ENCODE measurements around the gene FANCG.
A peak's percentile ranks its signal among the peaks of the same experiment; 100 is the strongest.

FANCG gene

DNA sequence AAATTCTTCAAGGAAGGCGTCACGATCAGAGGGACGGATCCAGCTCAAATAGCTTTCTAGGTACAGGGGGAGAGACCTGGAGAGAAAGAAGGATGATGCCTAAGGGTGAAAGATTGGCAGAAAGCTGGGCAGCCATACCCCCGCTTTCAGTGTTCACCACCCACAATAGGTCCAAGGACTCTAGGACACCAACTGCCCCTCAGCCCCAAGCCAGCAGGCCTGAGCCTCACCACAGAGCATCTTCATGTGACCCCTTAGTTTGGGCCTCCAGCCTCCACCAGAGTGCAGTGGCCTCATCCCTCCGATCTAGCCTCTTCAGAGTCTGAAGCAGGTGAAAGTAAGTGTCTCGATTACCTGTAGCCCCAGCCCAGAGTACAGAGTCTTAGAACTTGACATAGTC lies 5.6 kb downstream of the FANCG start:
- Histone ChIP-seq H3K27ac (ENCODE audit: low read length) (no peak overlapping the region), H3K4me3 (ENCODE audit: low read depth in 1 of 2, low read length in 2 of 2) (no peak overlapping the region), H3K27me3 (ENCODE audit: low read depth, low read length) (no peaks in the 10 kb centered on the region), H3K9me3 (ENCODE audit: control insufficient read depth in 1 of 2, low read length in 2 of 2) (no peaks in the 10 kb centered on the region), H3K36me3 (ENCODE audit: control insufficient read depth in 1 of 2, insufficient read depth in 2 of 2, low read length in 2 of 2) (peaks cover 13 to 18% of the 10 kb centered on the region in 2 donors), H3K4me1 (ENCODE audit: control insufficient read depth in 1 of 2, insufficient read depth in 2 of 2, low read length in 2 of 2) (peaks cover 9 to 30% of the 10 kb centered on the region in 2 donors)

GRCh38 chr9:35073279-35073612 lies 6.5 kb downstream of the FANCG start:
- Histone ChIP-seq H3K27ac (ENCODE audit: low read length) (peak overlapping the region; percentile 76), H3K4me3 (ENCODE audit: low read depth in 1 of 2, low read length in 2 of 2) (peak overlapping the region; percentile 85 to 90), H3K27me3 (ENCODE audit: low read depth, low read length) (no peaks in the 10 kb centered on the region), H3K36me3 (ENCODE audit: control insufficient read depth in 1 of 2, insufficient read depth in 2 of 2, low read length in 2 of 2) (peaks cover 13 to 18% of the 10 kb centered on the region in 2 donors), H3K4me1 (ENCODE audit: control insufficient read depth in 1 of 2, insufficient read depth in 2 of 2, low read length in 2 of 2) (peaks cover 5 to 30% of the 10 kb centered on the region in 2 donors), H3K9me3 (ENCODE audit: control insufficient read depth in 1 of 2, low read length in 2 of 2) (no peaks in the 10 kb centered on the region)

- Histone ChIP-seq H3K27me3 (ENCODE audit: low read depth, low read length) (no peaks in the 10 kb centered on the region), H3K27ac (ENCODE audit: low read length) (peak within 1 kb of the TSS; percentile 97), H3K4me1 (ENCODE audit: control insufficient read depth in 1 of 2, insufficient read depth in 2 of 2, low read length in 2 of 2) (peaks cover 4 to 36% of the 10 kb centered on the region in 2 donors), H3K4me3 (ENCODE audit: low read depth in 1 of 2, low read length in 2 of 2) (peak within 1 kb of the TSS; percentile 85 to 90), H3K36me3 (ENCODE audit: control insufficient read depth in 1 of 2, insufficient read depth in 2 of 2, low read length in 2 of 2) (peaks cover 18 to 24% of the 10 kb centered on the region in 2 donors), H3K9me3 (ENCODE audit: control insufficient read depth in 1 of 2, low read length in 2 of 2) (no peaks in the 10 kb centered on the region)
These were observed 7.1 kb downstream of the FANCG start, which contains the start of gene VCP for GRCh38 chr9:35072461-35073278. Gene VCP, minus strand, starts transcription at chr9:35072625. Its CDS starts 272 bp downstream, at chr9:35072353.

DNA sequence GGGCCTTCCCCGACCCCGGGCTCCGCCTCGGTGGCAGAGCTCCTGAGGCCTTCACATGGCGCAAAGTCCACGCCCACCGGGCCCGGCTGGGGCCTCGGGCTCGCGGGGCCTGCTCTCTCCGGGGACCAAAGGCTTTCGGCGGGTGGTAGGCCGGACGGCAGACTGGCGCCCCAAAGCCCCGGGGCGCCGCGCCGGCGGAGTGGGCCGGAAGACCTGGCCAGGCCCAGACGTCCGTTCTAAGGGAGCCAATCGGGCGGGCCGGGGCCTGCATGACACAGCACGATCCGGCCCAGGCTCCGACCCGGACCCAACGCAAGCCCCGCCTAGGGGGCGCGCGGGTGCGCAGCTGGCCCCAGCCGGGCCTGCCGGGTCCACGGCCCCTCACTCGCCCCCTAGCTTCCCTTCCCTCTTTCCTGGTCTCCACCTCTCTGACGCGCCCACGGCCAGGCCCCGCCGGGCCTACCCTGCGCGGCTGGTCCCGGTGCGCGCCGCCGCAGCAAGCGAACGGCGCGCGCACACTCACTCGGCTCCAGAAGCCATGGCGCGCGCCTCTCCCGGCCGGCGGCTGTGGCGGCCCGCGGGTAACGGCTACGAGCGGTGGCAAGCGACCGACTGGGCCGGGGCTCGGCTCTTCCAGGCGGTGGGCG lies 7.8 kb downstream of the FANCG start:
- Histone ChIP-seq H3K36me3 (ENCODE audit: control insufficient read depth in 1 of 2, insufficient read depth in 2 of 2, low read length in 2 of 2) (peaks cover 25 to 31% of the 10 kb centered on the region in 2 donors), H3K9me3 (ENCODE audit: control insufficient read depth in 1 of 2, low read length in 2 of 2) (no peaks in the 10 kb centered on the region), H3K27ac (ENCODE audit: low read length) (peak overlapping the region; percentile 97), H3K4me3 (ENCODE audit: low read depth in 1 of 2, low read length in 2 of 2) (peak overlapping the region; percentile 85 to 90), H3K27me3 (ENCODE audit: low read depth, low read length) (no peaks in the 10 kb centered on the region), H3K4me1 (ENCODE audit: control insufficient read depth in 1 of 2, insufficient read depth in 2 of 2, low read length in 2 of 2) (peaks cover 4 to 38% of the 10 kb centered on the region in 2 donors)

DNA sequence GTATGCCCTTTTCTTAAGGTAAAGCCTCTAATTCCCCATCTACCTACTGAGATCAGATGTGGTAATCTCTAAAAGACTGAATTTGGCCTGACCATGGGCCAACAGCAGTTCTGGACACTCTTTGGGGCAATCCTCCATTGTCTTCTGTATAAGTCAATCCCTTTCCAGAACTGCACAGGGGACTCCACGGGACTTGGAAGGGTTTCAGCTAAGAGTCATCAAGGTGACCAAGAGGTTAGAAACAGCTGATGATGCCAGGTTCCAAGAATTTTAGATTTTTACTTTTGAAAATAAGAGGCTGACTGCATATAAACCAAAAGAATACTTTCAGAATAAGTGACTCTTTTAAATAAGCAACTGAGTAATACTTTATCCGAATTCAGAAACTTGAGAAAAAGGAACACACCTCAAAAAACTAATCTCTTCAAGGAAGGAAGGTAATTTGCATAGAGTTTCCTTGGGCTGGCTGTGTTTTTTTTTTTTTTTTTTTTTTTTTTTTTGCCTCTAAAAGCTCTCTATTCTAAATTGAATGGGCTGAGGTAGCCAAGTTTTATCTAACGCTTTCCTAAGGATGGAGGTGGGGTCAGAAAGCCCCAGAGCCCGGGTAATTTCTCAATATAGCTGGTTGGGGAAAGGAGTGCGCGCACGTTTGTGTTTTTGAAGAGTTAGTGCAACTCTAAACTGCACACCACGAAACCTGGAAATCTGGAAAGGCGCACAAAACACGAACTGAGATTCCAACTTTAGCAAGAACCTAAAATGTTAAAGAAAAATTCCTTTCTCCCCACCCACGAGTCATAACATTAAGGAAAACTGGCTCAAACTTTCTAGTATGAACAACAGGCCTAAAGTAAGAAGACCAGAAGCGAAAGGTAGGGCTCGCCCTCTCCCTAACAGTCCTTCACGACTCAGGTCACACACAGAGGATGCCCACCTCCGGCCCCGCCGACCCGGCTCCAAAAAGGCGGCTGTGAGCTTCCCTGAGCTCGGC lies 8.6 kb downstream of the FANCG start:
- no peaks in the 10 kb centered on the region for H3K27me3 ChIP-seq (ENCODE audit: low read depth, low read length)
- no peaks in the 10 kb centered on the region for H3K9me3 ChIP-seq (ENCODE audit: control insufficient read depth in 1 of 2, low read length in 2 of 2)
- H3K4me3 ChIP-seq (ENCODE audit: low read depth in 1 of 2, low read length in 2 of 2), result peak overlapping the region; percentile 85 to 90
- peak overlapping the region; percentile 97 for H3K27ac ChIP-seq (ENCODE audit: low read length)
- peaks cover 4 to 38% of the 10 kb centered on the region in 2 donors for H3K4me1 ChIP-seq (ENCODE audit: control insufficient read depth in 1 of 2, insufficient read depth in 2 of 2, low read length in 2 of 2)
- H3K36me3 ChIP-seq (ENCODE audit: control insufficient read depth in 1 of 2, insufficient read depth in 2 of 2, low read length in 2 of 2), result peaks cover 27 to 39% of the 10 kb centered on the region in 2 donors

- Histone ChIP-seq H3K36me3 (ENCODE audit: control insufficient read depth in 1 of 2, insufficient read depth in 2 of 2, low read length in 2 of 2) (peaks cover 35 to 56% of the 10 kb centered on the region in 2 donors), H3K27me3 (ENCODE audit: low read depth, low read length) (no peaks in the 10 kb centered on the region), H3K4me1 (ENCODE audit: control insufficient read depth in 1 of 2, insufficient read depth in 2 of 2, low read length in 2 of 2) (peaks cover 4 to 38% of the 10 kb centered on the region in 2 donors), H3K4me3 (ENCODE audit: low read depth in 1 of 2, low read length in 2 of 2) (no peak overlapping the region), H3K27ac (ENCODE audit: low read length) (no peak overlapping the region), H3K9me3 (ENCODE audit: control insufficient read depth in 1 of 2, low read length in 2 of 2) (no peaks in the 10 kb centered on the region)
These were observed 10.7 kb downstream of the FANCG start for GRCh38 chr9:35069020-35069419.

DNA sequence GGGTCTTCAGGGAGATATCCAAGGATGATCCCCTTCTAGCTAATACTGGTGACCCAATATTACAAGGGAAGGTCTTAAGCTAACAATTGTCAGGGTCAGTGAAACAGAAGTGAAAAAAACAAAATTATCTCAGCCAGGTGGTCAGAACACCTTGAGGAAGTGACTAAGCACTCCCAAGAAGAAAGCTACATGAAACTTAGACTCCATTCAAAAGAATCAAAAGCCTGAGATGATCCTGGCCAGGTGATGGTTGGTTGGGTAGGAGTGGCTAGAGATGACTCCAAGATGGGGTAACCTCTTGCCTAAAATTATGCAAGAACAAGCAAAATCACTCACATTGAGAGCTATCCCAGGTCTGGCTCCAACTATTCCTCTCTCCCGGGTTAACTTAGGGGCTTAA lies 12.7 kb downstream of the FANCG start:
- peaks cover 4 to 38% of the 10 kb centered on the region in 2 donors for H3K4me1 ChIP-seq (ENCODE audit: control insufficient read depth in 1 of 2, insufficient read depth in 2 of 2, low read length in 2 of 2)
- peaks cover 54 to 72% of the 10 kb centered on the region in 2 donors for H3K36me3 ChIP-seq (ENCODE audit: control insufficient read depth in 1 of 2, insufficient read depth in 2 of 2, low read length in 2 of 2)
- H3K27ac ChIP-seq (ENCODE audit: low read length), result no peak overlapping the region
- H3K9me3 ChIP-seq (ENCODE audit: control insufficient read depth in 1 of 2, low read length in 2 of 2), result no peaks in the 10 kb centered on the region
- no peaks in the 10 kb centered on the region for H3K27me3 ChIP-seq (ENCODE audit: low read depth, low read length)
- H3K4me3 ChIP-seq (ENCODE audit: low read depth in 1 of 2, low read length in 2 of 2), result no peak overlapping the region

DNA sequence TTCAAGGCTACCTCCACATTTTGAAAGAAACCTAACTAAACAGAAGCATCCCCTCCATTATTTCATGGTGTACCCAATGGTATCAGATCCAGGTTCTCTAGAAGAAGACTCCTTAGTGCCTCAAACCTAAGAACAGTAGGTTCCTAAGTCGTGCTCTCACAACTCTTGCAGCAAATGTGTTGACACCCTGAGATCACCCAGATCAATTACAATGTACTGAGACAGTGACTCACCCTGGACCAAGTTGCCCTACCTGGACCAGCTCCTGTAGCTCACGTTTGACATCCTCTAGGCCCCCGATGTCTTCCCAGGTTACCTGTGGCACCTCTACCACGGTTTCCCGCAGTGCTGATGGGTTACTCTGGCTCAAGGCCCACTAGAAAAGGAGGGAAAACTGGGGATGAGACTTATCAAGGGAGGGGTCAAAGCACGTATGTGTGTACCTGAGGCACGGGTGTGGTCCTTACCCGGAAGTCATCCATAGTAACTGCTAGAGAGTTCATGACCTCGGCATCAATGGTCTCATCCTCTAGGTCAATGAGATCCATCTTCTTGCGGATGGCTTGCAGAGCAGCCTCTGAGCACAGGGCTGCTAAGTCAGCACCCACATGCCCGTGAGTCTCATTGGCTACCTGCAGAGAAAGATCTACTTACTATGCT lies 19.1 kb downstream of the FANCG start:
- H3K9me3 ChIP-seq (ENCODE audit: control insufficient read depth in 1 of 2, low read length in 2 of 2), result no peaks in the 10 kb centered on the region
- H3K4me3 ChIP-seq (ENCODE audit: low read depth in 1 of 2, low read length in 2 of 2), result no peak overlapping the region
- H3K4me1 ChIP-seq (ENCODE audit: control insufficient read depth in 1 of 2, insufficient read depth in 2 of 2, low read length in 2 of 2), result no peaks in the 10 kb centered on the region
- peaks cover 94 to 96% of the 10 kb centered on the region in 2 donors for H3K36me3 ChIP-seq (ENCODE audit: control insufficient read depth in 1 of 2, insufficient read depth in 2 of 2, low read length in 2 of 2)
- no peaks in the 10 kb centered on the region for H3K27me3 ChIP-seq (ENCODE audit: low read depth, low read length)
- H3K27ac ChIP-seq (ENCODE audit: low read length), result no peak overlapping the region

DNA sequence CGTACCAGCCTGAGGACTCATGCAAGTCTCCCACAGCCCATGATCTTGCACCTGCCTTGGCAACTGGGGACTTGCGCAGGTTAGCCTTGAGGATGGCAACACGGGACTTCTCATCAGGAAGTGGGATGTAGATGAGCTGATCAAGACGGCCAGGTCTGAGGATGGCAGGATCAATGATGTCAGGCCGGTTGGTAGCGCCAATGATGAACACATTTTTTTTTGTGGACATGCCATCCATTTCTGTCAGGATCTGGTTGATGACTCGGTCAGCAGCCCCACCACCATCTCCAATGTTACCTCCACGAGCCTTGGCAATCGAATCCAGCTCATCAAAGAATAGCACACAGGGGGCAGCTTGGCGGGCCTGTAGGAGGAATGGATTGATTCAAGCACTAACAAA lies 20.3 kb downstream of the FANCG start:
- Histone ChIP-seq H3K36me3 (ENCODE audit: control insufficient read depth in 1 of 2, insufficient read depth in 2 of 2, low read length in 2 of 2) (peaks cover 91 to 95% of the 10 kb centered on the region in 2 donors), H3K27me3 (ENCODE audit: low read depth, low read length) (no peaks in the 10 kb centered on the region), H3K4me1 (ENCODE audit: control insufficient read depth in 1 of 2, insufficient read depth in 2 of 2, low read length in 2 of 2) (no peaks in the 10 kb centered on the region), H3K9me3 (ENCODE audit: control insufficient read depth in 1 of 2, low read length in 2 of 2) (no peaks in the 10 kb centered on the region), H3K27ac (ENCODE audit: low read length) (no peak overlapping the region), H3K4me3 (ENCODE audit: low read depth in 1 of 2, low read length in 2 of 2) (no peak overlapping the region)

- no peaks in the 10 kb centered on the region for H3K4me1 ChIP-seq (ENCODE audit: control insufficient read depth in 1 of 2, insufficient read depth in 2 of 2, low read length in 2 of 2)
- no peak overlapping the region for H3K4me3 ChIP-seq (ENCODE audit: low read depth in 1 of 2, low read length in 2 of 2)
- H3K27ac ChIP-seq (ENCODE audit: low read length), result no peak overlapping the region
- no peaks in the 10 kb centered on the region for H3K9me3 ChIP-seq (ENCODE audit: control insufficient read depth in 1 of 2, low read length in 2 of 2)
- H3K36me3 ChIP-seq (ENCODE audit: control insufficient read depth in 1 of 2, insufficient read depth in 2 of 2, low read length in 2 of 2), result peaks cover 73 to 82% of the 10 kb centered on the region in 2 donors
- H3K27me3 ChIP-seq (ENCODE audit: low read depth, low read length), result no peaks in the 10 kb centered on the region
These were observed 22.5 kb downstream of the FANCG start for GRCh38 chr9:35057271-35057620.
